Body of pancreas (tissue), 4 donors: ENCODE measurements around the gene TMEM235. TPM values are rescaled to one million over a fixed set of nuclear protein-coding genes. Genes with fewer than 3 reads are reported as not detected.

Experiments
- ATAC-seq: fragments of 150-250 bp; one replicate; pipeline ENCODE4 v1.9.1; 2016
- DNase-seq, 4 donors: peaks; one replicate each; pipeline ENCODE4 v3.0.0-alpha.2; 2019
- H3K27ac ChIP-seq, 4 donors: fragments of 200-600 bp; sonication (generic); 1 replicate in 3 of 4; 2 replicates in 1 of 4; pipeline versions ENCODE4 v1.5.1 to v1.6.1; 2016 to 2019; ENCODE audit warnings: mild to moderate bottlenecking in 1 of 4, mixed read lengths in 1 of 4, moderate library complexity in 1 of 4
- H3K27me3 ChIP-seq, 2 donors: fragments of 200-600 bp; sonication (generic); one replicate each; pipeline ENCODE4 v1.6.0; 2016; ENCODE audit warnings: mild to moderate bottlenecking in 1 of 2
- H3K36me3 ChIP-seq, 2 donors: fragments of 200-600 bp; sonication (generic); replicated peaks in 1 of 2; 2 replicates each; pipeline ENCODE4 v1.5.1; 2016; ENCODE audit warnings: low read depth in 2 of 2; ENCODE audit not compliant: insufficient read depth in 1 of 2
- H3K4me1 ChIP-seq: fragments of 200-600 bp; sonication (generic); one replicate; pipeline ENCODE4 v1.6.0; 2016
- H3K4me3 ChIP-seq, 2 donors: fragments of 200-600 bp; sonication (generic); 1 replicate in 1 of 2; 2 replicates in 1 of 2; pipeline ENCODE4 v1.5.1; 2016 to 2019
- H3K9me3 ChIP-seq, 3 donors: fragments of 200-600 bp; sonication (generic); 1 replicate in 2 of 3; 2 replicates in 1 of 3; pipeline ENCODE4 v1.5.1; 2016
- CTCF ChIP-seq, 7 experiments: fragments of 450-650 bp in 4 of 7; fragments of 200-600 bp in 3 of 7; sonication (generic) in 3 of 7; IDR thresholded peaks; one replicate each; pipeline ENCODE4 v1.5.1; 2016 to 2019; ENCODE audit warnings: antibody characterized with exemption in 7 of 7
- POLR2A ChIP-seq, 3 donors: fragments of 450-650 bp; IDR thresholded peaks; one replicate each; pipeline ENCODE4 v1.6.1; 2016; ENCODE audit warnings: antibody characterized with exemption in 3 of 3, mild to moderate bottlenecking in 2 of 3
- whole genome bisulfite sequencing, 2 donors: methylation state at CpG; one replicate each; pipeline ENCODE4 v1.1.5; 2017; 5-methylcytosine and 5-hydroxymethylcytosine counted together
- intact Hi-C: fragments of 100-400 bp; cut with DNase I; formaldehyde crosslinking; loops from one replicate; pipeline ENCODE4 v1.15.1; 2023
- total RNA-seq, 2 donors: library from RNA; depleted of rRNA; stranded (reverse); fragments of >200 nt; gene quantifications; one replicate each; pipeline ENCODE4 v1.1.0, GENCODE V29; 2016

The TMEM235 gene
- total RNA-seq, 2 donors from 2014 or later, result not detected

DNA sequence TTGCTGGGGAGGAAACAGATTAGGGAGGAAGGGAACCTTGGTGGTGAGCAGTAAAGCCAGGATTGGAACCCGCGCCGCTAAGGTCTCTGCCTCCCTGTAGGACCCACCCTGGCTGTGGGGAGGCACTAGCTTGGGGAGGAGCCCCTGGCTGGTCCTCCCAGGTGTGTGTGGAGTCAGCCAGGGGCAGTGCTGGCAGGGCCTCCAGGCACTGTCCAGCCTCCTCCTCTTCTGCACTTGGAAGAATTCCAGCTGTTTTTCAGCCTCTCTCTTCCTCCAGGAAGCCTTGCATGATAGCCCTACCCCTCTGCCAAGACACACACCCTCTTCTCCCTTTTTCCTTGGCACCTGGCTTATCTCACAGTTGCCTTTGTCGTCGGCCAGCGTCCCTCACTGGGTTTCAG lies 34.8 kb downstream of the TMEM235 start:
- H3K27ac ChIP-seq, result peak overlapping the region; percentile 50 to 82 (median 68)
- H3K9me3 ChIP-seq, result no peaks in the 10 kb centered on the region
- peaks cover 19% of the 10 kb centered on the region for H3K4me1 ChIP-seq
- ATAC-seq (peak; percentile 26), DNase-seq (peak in 3 of 4 donors; percentile 49 to 62 (median 54))
- no peaks in the 10 kb centered on the region for H3K27me3 ChIP-seq
- WGBS, 2 donors, result 32 to 40% methylated on average over 5 to 6 of the region's 6 CpGs
- intact Hi-C loops, result no loop called here
- H3K4me3 ChIP-seq, result no peak overlapping the region
- no peak for TF ChIP-seq POLR2A (IDR thresholded peaks at IDR 0.05)
- TF ChIP-seq CTCF (IDR thresholded peaks at IDR 0.05), result no peak
- H3K36me3 ChIP-seq, result no peaks in the 10 kb centered on the region

- intact Hi-C loops, result no loop called here
- no peak for ATAC-seq
- TF ChIP-seq CTCF (IDR thresholded peaks at IDR 0.05), result no peak
- TF ChIP-seq POLR2A (IDR thresholded peaks at IDR 0.05), result no peak
Observed at GRCh38 chr17:78266771-78267170, 35.3 kb downstream of the TMEM235 start.

GRCh38 chr17:78267253-78268073 lies 36.0 kb downstream of the TMEM235 start:
- H3K4me1 ChIP-seq, result peaks cover 24% of the 10 kb centered on the region
- no peaks in the 10 kb centered on the region for H3K27me3 ChIP-seq
- no peaks in the 10 kb centered on the region for H3K36me3 ChIP-seq
- ATAC-seq (no peak), DNase-seq (no peak)
- intact Hi-C loops, result no loop called here
- no peak overlapping the region for H3K4me3 ChIP-seq
- WGBS, 2 donors, result 72 to 78% methylated on average over 21 to 26 of the region's 26 CpGs
- TF ChIP-seq POLR2A (IDR thresholded peaks at IDR 0.05) (no peak), CTCF (IDR thresholded peaks at IDR 0.05) (no peak)
- H3K27ac ChIP-seq, result peak overlapping the region in 1 of 4 donors; percentile 26
- H3K9me3 ChIP-seq, result no peaks in the 10 kb centered on the region

More at GRCh38 chr17:78266771-78267170, 35.3 kb downstream of the TMEM235 start:
- Histone ChIP-seq H3K4me1 (peaks cover 19% of the 10 kb centered on the region), H3K27ac (peak overlapping the region in 3 of 4 donors; percentile 26 to 82 (median 66)), H3K9me3 (no peaks in the 10 kb centered on the region), H3K36me3 (no peaks in the 10 kb centered on the region), H3K4me3 (no peak overlapping the region), H3K27me3 (no peaks in the 10 kb centered on the region)
- no peak for DNase-seq
- WGBS, 2 donors, result 78 to 80% methylated on average over 7 to 9 of the region's 9 CpGs

- no peak for DNase-seq
- Histone ChIP-seq H3K4me3 (no peak overlapping the region), H3K27me3 (no peaks in the 10 kb centered on the region), H3K9me3 (no peaks in the 10 kb centered on the region), H3K36me3 (no peaks in the 10 kb centered on the region), H3K4me1 (peaks cover 30% of the 10 kb centered on the region), H3K27ac (no peak overlapping the region)
- TF ChIP-seq CTCF (IDR thresholded peaks at IDR 0.05) (no peak), POLR2A (IDR thresholded peaks at IDR 0.05) (no peak)
- 62 to 77% methylated on average over 19 to 20 of the region's 24 CpGs for WGBS, 2 donors
- no peak for ATAC-seq
- intact Hi-C loops, result no loop called here
Observed at GRCh38 chr17:78268191-78268874, 36.9 kb downstream of the TMEM235 start.
